HK-2 (cell line): ENCODE measurements around the gene ESR1.
A peak's percentile ranks its signal among the peaks of the same experiment; 100 is the strongest.
"Not testable (repeated sequence)": the region's sequence is repeated elsewhere in the genome, so short reads cannot be mapped to it uniquely, and the experiment has no call there.

Experiments used
- DNase-seq: peaks from one replicate; pipeline ENCODE4 v3.0.0-alpha.2; 2018; ENCODE audit not compliant: unreplicated experiment

ESR1 gene

GRCh38 chr6:152130441-152130840 lies 323.0 kb downstream of the ESR1 start:
- DNase-seq, result no peak

- DNase-seq, result no peak
Measured at GRCh38 chr6:152135755-152136448, 328.4 kb downstream of the ESR1 start.

DNA sequence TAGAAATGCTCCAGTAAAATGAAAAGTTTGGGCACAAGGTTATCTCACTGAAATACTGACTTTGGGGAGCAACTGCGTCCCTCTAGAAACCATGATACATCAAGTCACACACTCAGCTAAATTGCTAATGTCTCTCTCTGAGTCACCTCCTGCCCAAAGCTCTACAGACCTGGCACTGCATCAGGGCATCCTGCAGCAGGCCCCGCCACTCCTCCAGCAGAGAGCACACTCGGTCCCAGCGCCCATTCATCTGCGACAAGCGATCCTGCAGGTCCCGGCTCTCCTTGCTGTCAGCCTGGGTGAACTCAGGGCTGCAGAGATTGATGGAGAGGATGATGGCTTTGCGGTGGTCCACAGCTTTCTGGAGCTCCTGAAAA lies 329.0 kb downstream of the ESR1 start:
- DNase-seq, result peak; percentile 17

GRCh38 chr6:152138344-152138743 lies 330.9 kb downstream of the ESR1 start:
- not testable (repeated sequence) for DNase-seq

GRCh38 chr6:152142105-152142504 lies 334.6 kb downstream of the ESR1 start:
- no peak for DNase-seq

GRCh38 chr6:152143359-152143758 lies 335.9 kb downstream of the ESR1 start:
- DNase-seq, result no peak

GRCh38 chr6:152146385-152146784 lies 338.9 kb downstream of the ESR1 start:
- DNase-seq, result no peak

GRCh38 chr6:152147269-152147668 lies 339.8 kb downstream of the ESR1 start:
- DNase-seq, result no peak

GRCh38 chr6:152148412-152148811 lies 340.9 kb downstream of the ESR1 start:
- no peak for DNase-seq

DNA sequence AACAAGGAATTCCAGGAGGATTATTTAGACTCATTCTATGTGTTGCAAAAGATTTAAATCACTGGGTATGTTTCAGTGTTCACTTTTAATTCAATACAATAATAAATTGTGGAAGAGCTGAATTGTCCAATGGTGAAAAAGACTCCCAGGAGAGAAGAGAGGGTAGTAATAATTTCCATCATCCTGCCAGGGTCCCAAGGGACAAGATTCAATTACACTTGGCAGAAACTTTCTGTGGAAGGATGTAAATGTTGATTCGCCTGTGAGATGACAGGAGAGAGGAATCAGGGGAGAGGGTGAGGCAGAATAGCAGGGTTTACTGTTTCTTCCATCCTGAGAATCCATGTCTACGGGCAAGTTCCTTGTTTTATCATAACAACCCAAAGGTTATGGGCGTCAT lies 342.7 kb downstream of the ESR1 start:
- no peak for DNase-seq

DNA sequence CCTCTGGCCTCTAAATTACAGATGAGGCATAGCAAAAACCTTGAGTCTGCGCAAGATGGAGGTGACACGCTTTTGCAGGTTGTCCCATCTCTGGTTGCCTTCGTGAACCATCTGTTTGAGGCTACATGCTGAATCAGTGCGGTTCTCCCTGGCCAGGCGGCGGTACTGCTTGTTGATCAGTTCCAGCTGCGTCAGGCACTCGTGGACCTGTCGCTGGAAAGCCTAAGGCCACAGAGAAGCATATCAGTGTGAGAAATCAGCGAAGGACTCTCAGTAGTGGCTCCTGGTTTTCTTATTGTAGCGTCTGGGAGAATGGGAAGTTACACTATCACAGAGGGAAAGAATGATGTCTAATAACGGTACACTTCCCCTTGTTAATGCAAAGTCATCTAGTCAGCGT lies 344.4 kb downstream of the ESR1 start:
- no peak for DNase-seq

- no peak for DNase-seq
Measured at GRCh38 chr6:152154559-152155356, 347.3 kb downstream of the ESR1 start.

DNA sequence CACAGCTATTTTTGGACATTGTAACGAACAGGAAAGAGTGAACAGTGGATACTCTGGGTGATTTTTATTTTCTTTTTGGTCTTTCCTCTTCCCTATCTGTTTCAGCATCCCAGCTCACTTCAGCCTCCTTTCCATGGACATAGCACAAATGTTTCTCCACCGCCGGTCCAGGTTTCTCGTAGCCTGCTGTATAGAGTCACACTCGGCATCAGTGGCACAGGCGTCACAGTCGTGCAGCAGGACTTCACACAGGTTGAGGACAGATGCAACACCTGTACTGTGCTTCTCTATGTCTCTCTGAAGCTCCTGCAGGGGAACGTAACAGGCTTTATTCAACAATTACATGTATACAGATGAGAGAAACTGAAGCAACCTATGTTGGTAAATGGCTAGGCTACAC lies 348.3 kb downstream of the ESR1 start:
- no peak for DNase-seq

DNA sequence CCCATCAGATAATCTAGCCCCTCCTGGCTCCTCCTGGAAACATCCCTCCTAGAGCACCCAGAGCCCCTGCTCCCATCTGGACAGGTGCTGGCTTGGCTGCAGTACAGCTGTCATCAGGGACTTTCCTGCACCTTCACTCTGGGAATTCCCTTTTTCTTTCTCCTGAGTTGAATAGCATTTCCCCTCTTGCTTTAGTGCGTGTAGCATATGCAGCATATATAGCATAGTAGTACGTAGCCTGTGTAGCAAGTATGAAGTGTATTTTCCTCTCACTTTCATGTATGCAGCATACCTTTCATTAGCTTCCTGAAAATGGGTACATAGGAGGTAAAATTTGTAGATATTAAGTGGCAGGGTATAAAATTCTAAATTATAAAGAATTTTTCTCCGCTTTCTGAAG lies 352.9 kb downstream of the ESR1 start:
- no peak for DNase-seq

- DNase-seq, result no peak
Measured at GRCh38 chr6:152161501-152161900, 354.0 kb downstream of the ESR1 start.

- DNase-seq, result no peak
Measured at GRCh38 chr6:152164957-152165356, 357.5 kb downstream of the ESR1 start.

DNA sequence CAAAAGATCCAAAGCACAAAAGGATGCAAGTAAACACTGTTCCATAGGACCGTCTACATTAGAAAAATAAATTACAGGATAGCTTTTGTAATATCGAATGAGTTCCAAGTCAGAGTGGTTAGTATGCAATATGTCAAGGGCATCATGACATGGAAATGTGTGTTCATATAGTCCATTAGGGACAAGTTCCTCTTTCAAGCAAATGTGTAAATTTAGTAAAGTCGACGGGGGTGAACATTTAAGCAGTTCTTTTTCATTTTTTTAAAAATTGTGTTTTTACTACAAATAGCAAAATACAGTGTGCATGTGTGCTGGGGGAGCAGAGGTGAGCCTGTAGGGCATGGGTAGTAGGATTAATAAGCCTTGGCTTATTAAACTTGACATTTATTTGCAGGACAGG lies 359.0 kb downstream of the ESR1 start:
- DNase-seq, result no peak

GRCh38 chr6:152166897-152167296 lies 359.4 kb downstream of the ESR1 start:
- DNase-seq, result no peak

GRCh38 chr6:152167641-152168603 lies 360.4 kb downstream of the ESR1 start:
- DNase-seq, result no peak

DNA sequence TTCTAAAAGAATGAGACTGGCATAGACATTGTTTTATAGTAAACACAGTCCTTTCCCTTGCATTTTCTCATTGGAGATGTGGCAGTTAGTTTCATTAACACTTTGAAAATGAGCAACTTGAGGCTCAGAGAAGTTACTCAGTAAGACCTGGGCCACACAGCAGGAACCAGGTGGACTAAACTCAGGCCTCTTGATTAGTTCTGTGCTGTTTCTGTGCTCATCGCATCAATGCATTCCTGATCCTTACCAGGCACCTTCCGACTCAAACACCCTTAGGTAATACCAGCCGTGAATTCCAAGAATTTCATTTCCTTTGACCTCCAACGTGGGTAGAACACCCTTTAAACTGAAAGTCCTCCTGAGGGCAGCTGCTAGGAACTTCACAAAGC lies 362.8 kb downstream of the ESR1 start:
- no peak for DNase-seq

DNA sequence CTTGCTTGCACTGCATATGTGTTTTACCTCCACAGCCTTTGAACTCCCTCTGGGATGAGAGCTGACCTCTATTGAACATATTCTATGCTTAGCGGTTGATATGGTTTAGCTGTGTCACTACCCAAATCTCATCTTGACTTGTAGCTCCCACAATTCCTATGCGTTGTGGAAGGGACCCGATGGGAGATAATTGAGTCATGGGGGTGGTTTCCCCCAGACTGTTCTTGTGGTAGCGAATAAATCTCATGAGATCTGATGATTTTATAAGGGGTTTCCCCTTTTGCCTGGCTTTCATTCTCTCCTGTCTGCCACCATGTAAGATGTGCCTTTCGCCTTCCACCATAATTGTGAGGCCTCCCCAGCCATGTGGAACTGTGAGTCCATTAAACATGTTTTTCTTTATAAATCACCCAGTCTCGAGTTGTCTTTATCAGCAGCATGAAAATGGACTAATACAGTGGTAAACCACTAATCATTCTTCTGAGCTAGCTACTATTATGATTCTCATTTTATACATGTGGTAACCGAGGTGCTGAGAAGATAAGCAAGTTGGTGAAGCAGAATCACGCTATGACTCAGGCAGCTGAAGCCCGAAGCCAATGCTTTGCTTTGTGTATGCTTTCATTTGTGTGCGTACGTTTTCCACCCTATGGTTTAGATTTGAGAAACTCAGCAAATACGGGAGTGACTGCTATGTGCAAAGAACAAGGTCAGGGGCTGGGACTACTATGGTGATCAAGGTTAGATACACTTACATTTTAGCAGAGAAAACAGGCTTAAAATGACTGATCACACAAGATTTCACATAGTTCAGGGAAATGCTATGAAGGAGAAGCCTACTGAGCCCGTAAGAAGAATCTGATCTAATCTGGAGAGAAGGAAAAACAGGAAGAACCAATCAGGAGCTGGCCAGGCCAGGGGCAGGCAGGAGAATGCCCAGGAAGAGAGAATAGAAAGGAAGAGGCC lies 363.5 kb downstream of the ESR1 start:
- DNase-seq, result no peak
